ENCODE results near the gene IL4R. TPM values are rescaled to one million over a fixed set of nuclear protein-coding genes. Genes with fewer than 3 reads are reported as not detected.
"Not testable (repeated sequence)": the region's sequence is repeated elsewhere in the genome, so short reads cannot be mapped to it uniquely, and the experiment has no call there.

IL4R gene
- total RNA-seq (2014; rRNA removed; shearing (Covaris generic)): 23.9 and 27.6 TPM in 2 replicates

- peak; percentile 69 for DNase-seq (ENCODE audit: low read depth)
Measured at GRCh38 chr16:27313422-27314160, at the start of gene IL4R. Gene IL4R, plus strand, starts transcription at chr16:27313974. Its CDS starts 26,230 bp downstream, at chr16:27340204.

- DNase-seq (ENCODE audit: low read depth): peak; percentile 52
Measured at GRCh38 chr16:27264151-27264550, 49.6 kb upstream of the IL4R start.

DNA sequence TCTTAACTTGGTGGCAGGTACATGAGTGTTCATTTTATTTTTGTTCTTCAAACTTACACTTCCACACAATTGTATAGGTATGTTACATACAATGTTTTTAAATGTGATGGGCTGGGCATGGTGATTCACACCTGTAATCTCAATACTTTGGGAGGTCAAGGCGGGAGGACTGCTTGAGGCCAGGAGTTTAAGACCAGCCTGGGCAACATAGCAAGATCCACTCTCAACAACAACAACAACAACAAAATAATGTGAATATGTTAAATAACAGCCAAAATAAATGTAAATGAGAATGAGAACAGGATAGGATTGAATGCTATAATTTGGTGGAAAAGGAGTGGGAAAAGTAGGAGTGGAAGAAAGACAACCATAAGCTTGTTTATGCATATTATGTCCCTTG, 47.8 kb upstream of the IL4R start:
- DNase-seq (ENCODE audit: low read depth): no peak

- no peak for DNase-seq (ENCODE audit: low read depth)
Measured at GRCh38 chr16:27267037-27267677, 46.6 kb upstream of the IL4R start.

DNA sequence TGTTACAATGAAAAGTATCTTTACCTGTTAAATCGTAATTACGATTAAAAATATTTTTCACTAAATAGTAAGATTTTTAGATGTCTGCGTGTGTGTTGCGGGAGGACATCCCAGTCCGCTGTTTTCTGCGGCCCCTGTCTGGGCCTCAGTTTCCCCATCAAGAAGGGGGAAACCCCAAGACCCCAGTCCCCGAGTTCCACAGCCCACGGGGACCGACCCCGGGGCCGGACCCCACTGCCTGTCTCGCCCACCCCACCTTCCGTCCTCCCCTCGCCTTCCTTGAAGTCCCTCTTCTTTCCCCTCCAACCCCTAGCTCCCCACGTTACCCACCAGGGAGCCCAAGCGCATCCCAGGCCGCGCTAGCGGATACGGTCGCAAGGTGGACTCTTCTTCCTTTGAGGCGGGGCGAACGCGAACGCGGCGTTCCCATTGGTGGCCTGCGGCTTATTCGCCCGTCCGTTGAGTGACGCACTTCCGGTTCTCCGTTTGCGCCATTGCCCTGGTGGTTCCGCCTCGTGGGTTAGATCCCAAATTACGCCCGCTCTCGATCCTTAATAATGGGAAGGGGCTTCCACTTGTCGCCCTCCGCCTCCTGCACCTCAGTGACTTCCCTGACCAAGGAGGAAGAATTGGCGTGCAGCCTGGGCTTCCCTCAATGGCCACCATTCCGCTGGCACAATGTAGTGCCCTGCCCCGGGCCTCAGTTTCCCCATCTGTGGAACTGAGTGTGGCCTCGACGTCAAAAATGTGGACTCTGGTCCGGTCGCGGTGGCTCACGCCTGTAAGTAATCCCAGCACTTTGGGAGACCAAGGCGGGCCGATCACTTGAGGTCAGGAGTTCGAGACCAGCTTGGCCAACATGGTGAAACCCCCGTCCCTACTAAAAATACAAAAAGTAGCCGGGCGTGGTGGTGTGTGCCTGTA, 45.1 kb upstream of the IL4R start, which contains the start of gene NSMCE1:
Gene NSMCE1 (minus strand): TSS at position 397 of the 924 bp plus-strand sequence. CDS start 11,202 bp downstream, outside the sequence.
- DNase-seq (ENCODE audit: low read depth): peak; percentile 93

- DNase-seq (ENCODE audit: low read depth): no peak
Measured at GRCh38 chr16:27269300-27270150, 44.2 kb upstream of the IL4R start.

- DNase-seq (ENCODE audit: low read depth): no peak
Measured at GRCh38 chr16:27270349-27270748, 43.4 kb upstream of the IL4R start.

GRCh38 chr16:27272076-27272475, 41.7 kb upstream of the IL4R start:
- DNase-seq (ENCODE audit: low read depth): no peak

GRCh38 chr16:27272697-27273096, 41.1 kb upstream of the IL4R start:
- not testable (repeated sequence) for DNase-seq (ENCODE audit: low read depth)

GRCh38 chr16:27273330-27273669, 40.5 kb upstream of the IL4R start:
- no peak for DNase-seq (ENCODE audit: low read depth)

DNA sequence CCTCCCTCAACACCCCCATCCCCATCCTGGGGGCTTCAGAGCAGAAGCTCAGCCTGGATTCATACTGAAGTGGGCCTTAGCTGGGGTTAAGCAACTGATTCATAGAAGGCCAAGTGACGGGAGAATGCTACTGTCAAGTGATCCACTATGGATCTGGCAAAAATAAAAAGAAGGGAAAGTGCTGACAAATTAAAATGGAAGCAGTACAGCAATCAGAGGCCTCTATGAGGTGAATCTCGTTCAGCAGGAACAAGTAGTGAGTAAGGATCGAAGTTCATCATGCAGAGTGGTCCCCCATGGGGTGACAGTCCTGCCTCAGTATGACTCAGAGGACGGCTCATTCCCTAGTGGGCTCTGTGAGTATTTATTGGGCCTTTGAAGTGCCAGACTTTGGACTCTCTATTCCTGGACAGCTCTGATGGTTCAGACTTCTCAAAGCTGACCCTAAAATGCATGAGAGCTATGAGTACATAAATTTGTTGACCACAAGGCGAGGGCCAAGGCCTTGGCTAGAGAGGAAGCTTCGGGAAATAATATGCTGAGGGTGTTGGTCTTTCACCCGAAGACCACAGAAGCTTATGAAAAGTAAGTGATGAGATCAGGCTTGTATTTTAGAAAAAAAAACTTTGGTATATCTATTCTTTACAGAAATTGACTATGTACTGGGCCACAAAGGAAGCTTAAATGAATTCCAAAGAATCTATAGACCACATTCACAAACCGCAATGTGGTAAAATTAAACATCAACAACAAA, 39.9 kb upstream of the IL4R start:
- peak; percentile 66 for DNase-seq (ENCODE audit: low read depth)

- not testable (repeated sequence) for DNase-seq (ENCODE audit: low read depth)
Measured at GRCh38 chr16:27274424-27274874, 39.3 kb upstream of the IL4R start.

DNA sequence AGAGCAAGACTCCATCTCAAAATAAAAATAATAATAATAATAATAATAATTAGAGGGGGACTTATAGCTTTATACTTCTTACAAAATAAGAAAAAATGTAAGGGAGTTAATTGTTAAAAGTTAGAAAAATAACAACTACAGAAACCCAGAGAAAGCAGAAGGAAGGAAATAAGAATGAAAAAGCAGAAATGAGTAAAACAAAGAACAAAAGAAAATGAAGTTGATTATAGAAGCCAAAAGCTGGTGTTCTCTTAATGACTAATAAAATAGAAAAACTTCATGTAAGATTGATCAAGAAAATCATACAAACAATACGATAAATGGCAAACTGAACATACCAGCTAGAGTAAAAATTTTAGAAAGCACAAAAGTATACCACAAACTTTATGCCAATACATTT, 38.4 kb upstream of the IL4R start:
- no peak for DNase-seq (ENCODE audit: low read depth)

DNA sequence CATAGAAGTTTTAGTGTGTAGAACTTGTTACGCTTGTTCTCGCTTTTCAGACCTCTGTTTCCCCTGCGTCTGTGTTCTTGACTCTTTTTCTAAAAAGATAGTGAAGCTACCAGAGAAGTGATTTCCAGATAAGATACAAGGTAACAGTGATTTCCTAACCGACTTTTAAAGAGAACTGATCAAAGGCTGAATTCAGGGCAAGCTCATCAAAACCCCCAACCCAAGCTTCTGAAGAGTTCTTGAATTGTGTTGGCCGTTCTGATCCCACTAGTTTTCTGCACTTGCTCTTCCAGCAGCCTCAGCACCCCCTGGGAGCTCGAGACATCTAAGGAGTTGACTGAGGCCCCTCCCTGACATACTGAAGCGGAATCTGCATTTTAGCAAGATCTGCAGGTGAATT, 32.5 kb upstream of the IL4R start:
- DNase-seq (ENCODE audit: low read depth): no peak

GRCh38 chr16:27284865-27285675, 28.7 kb upstream of the IL4R start:
- no peak for DNase-seq (ENCODE audit: low read depth)

DNA sequence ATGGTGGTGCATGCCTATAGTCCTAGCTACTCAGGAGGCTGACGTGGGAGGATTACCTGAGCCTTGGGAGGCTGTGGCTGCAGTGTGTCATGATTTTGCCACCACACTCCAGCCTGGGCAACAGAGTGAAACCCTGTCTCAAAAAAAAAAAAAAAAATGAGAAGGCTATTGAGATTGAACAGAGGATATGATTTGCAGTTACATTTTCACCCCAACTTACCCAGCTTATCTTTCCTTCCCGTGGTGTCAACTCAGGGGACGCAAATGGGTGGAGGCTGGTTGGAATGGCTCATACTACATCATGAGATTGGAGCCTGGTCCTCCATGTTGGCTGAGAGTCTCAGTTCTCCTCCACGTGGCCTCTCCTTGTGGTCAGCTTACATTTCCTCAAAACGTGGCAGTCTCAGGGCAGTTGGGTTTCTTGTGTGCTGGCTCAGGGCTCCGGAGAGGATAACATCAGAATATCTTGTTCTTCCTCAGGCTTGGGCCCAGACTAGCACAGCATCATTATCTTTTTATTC, 28.0 kb upstream of the IL4R start:
- DNase-seq (ENCODE audit: low read depth): no peak

GRCh38 chr16:27286451-27286850, 27.3 kb upstream of the IL4R start:
- DNase-seq (ENCODE audit: low read depth): peak; percentile 93

DNA sequence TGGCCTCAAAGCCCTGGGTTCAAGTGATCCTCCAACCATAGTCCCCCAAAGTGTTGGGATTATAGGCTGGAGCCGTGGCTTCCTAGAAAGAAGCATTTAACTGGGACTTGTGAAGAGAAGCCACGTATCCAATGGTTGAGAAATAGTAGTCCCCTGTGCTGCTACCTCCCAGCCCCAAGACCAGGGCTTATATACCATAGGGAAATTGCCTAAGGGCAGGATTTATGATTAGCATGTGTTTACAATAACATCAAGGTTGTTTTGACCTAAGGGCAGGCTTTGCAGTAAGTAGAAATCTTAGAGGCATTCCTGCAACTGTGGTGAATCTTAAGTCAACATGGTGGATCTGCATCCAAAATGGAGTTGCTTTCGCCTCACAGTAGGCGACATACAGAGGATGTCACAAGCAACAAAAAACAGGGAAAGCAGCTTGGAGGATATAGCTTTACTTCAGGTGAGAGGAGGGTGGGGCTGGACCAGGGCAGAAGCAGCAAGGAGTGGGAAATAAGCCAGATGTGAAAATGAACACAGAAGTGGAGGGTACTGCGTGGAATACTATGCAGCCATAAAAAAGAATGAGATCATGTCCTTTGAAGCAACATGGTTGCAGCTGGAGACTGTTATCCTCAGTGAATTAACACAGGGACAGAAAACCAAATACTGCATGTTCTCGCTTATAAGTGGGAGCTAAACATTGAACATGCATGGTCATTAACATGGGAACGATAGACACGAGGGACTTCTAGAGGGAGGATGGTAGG, 26.5 kb upstream of the IL4R start:
- no peak for DNase-seq (ENCODE audit: low read depth)

DNA sequence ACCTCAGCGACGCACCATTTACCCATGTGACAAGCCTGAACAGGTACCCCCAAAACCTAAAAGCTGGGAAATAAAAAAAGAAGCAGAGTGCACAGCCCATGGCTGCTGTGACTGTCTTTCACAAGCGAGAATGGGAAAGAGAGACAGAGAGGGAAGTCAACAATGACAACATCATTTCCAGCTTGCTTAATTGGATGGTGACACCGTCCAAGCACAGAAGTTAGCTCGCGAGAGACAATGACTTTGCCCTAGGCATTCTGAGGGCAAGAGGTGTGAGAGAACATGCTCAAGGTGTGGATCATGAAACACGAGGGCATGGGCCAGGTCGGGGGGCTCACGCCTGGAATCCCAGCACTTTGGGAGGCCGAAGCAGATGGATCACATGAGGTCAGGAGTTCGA, 25.9 kb upstream of the IL4R start:
- no peak for DNase-seq (ENCODE audit: low read depth)

Data from RPMI7951 (cell line).